ENCODE measurements around the gene TEKT2. TPM values are rescaled to one million over a fixed set of nuclear protein-coding genes. Genes with fewer than 3 reads are reported as not detected.

The TEKT2 gene
- total RNA-seq, 2 experiments from 2014 or later, result not detected

DNA sequence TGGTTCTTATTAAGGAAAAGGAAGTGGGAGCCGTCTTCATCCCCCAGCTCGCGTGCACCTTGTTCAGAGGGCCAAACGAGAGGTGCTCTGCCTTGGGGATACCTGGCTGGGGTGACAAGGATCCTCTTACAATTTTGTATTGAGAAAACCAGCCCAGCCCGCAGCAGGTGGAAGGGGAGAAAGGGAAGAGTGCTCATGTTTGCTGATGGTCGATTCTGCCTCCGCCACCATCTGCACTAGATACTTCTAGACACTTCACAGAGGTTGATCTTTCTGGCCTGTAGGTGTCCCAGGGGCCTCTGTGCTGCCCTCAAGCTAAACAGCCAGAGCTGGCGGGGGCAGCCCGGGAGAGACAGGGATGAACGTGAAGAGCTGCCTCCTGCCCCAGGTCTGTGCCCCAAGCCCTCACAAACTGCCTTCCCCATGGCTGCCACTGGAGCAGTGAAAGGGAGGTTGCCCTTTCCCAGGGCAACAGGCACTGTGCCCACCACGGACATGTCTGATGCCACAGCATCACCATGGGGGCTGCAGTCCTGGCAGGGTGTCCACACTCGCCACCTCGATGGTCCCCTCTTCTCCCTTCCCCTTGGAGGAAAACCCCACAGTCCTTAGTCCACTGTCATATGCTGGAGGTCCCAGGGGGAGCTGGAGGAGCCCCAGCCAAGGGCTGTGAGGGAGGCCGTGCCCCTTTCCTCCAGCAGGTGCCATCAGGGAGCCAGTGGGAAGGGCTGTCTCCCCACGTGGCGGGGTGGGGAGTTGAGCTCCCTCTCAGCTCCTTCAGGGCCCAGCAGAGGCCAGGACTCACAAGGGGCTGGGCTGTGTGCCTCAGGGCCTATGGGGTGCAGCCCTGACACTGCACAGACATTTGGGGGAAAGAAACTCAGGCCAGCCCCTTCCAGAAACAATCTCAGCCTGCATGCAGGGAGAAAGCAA lies 12.9 kb downstream of the TEKT2 start:
- ChIA-PET POLR2A (interaction anchor here (0.6 kb wide), 2 partner anchors 7 to 185 kb away, joined by 3 read pairs; no protein-coding TSS in a partner anchor), CTCF (interaction anchor here (1.2 to 21.8 kb wide), 4 partner anchors 22 to 189 kb away, joined by 3 to 349 read pairs (median 5); no protein-coding TSS in a partner anchor)
- no peaks in the 10 kb centered on the region for H3K27me3 Mint-ChIP-seq (ENCODE audit: low read depth)
- H3K27ac Mint-ChIP-seq, result peak overlapping the region; percentile 63
- DNase-seq, result no peak
- no peaks in the 10 kb centered on the region for H3K9me3 Mint-ChIP-seq (ENCODE audit: insufficient read depth)
- H3K4me1 Mint-ChIP-seq (ENCODE audit: low read depth), result peaks cover 10% of the 10 kb centered on the region
- no peak overlapping the region for H3K4me3 Mint-ChIP-seq
- no peak for ATAC-seq
- H3K36me3 Mint-ChIP-seq (ENCODE audit: low read depth), result peaks cover 20% of the 10 kb centered on the region

- CTCF ChIA-PET, result interaction anchor here (1.2 to 21.8 kb wide), 4 partner anchors 36 to 188 kb away, joined by 3 to 349 read pairs (median 21); no protein-coding TSS in a partner anchor
- ATAC-seq, result no peak
- H3K27ac Mint-ChIP-seq, result no peak overlapping the region
- H3K4me3 Mint-ChIP-seq, result no peak overlapping the region
- H3K4me1 Mint-ChIP-seq (ENCODE audit: low read depth), result peaks cover 10% of the 10 kb centered on the region
- H3K36me3 Mint-ChIP-seq (ENCODE audit: low read depth), result peaks cover 9% of the 10 kb centered on the region
- POLR2A ChIA-PET, result no interaction called here
- DNase-seq, result no peak
- no peaks in the 10 kb centered on the region for H3K27me3 Mint-ChIP-seq (ENCODE audit: low read depth)
- no peaks in the 10 kb centered on the region for H3K9me3 Mint-ChIP-seq (ENCODE audit: insufficient read depth)
Measured at GRCh38 chr1:36097693-36098585, 14.0 kb downstream of the TEKT2 start.

GRCh38 chr1:36098650-36099365 lies 14.9 kb downstream of the TEKT2 start:
- peaks cover 2% of the 10 kb centered on the region for H3K36me3 Mint-ChIP-seq (ENCODE audit: low read depth)
- H3K4me3 Mint-ChIP-seq, result no peak overlapping the region
- no peak for DNase-seq
- peaks cover 10% of the 10 kb centered on the region for H3K4me1 Mint-ChIP-seq (ENCODE audit: low read depth)
- H3K9me3 Mint-ChIP-seq (ENCODE audit: insufficient read depth), result no peaks in the 10 kb centered on the region
- ATAC-seq, result no peak
- no peaks in the 10 kb centered on the region for H3K27me3 Mint-ChIP-seq (ENCODE audit: low read depth)
- no peak overlapping the region for H3K27ac Mint-ChIP-seq
- ChIA-PET CTCF (interaction anchor here (1.5 to 21.8 kb wide), 3 partner anchors 35 to 187 kb away, joined by 4 to 349 read pairs (median 36); no protein-coding TSS in a partner anchor), POLR2A (no interaction called here)

- POLR2A ChIA-PET, result interaction anchor here (1.4 kb wide), 1 partner anchor 35 kb away, joined by 5 read pairs; no protein-coding TSS in a partner anchor
- no peak overlapping the region for H3K4me3 Mint-ChIP-seq
- H3K4me1 Mint-ChIP-seq (ENCODE audit: low read depth), result peaks cover 10% of the 10 kb centered on the region
- H3K36me3 Mint-ChIP-seq (ENCODE audit: low read depth), result no peaks in the 10 kb centered on the region
- no peak overlapping the region for H3K27ac Mint-ChIP-seq
- H3K27me3 Mint-ChIP-seq (ENCODE audit: low read depth), result no peaks in the 10 kb centered on the region
- ATAC-seq (peak; percentile 93), DNase-seq (peak; percentile 83)
- H3K9me3 Mint-ChIP-seq (ENCODE audit: insufficient read depth), result no peaks in the 10 kb centered on the region
- CTCF ChIA-PET, result interaction anchor here (0.6 to 21.8 kb wide), 19 partner anchors 9 to 322 kb away, joined by 3 to 349 read pairs (median 4); partner anchors contain the start of genes THRAP3 and TRAPPC3
Measured at GRCh38 chr1:36099681-36100341, 15.9 kb downstream of the TEKT2 start.

DNA sequence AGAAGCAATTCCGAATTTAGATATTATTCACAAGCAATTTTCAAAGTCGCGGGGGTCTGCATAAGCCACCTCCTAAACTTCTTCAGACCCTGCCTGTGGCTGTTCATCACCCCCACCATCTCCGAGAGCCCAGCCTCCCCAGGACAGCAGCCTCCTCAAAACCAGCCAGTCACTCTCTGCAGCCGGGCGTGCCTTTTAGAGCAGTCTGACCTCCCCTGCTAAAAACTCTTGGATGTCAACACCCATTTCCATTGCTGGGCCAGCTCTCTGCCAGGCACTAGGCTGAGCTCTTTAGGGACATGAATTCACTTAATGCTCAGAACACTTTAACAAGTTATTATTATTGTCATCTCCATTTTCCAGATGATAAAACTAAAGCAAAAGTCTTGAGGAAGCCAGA lies 16.5 kb downstream of the TEKT2 start:
- ATAC-seq (no peak), DNase-seq (no peak)
- H3K27me3 Mint-ChIP-seq (ENCODE audit: low read depth), result no peaks in the 10 kb centered on the region
- no peak overlapping the region for H3K27ac Mint-ChIP-seq
- ChIA-PET CTCF (interaction anchor here (0.6 to 21.8 kb wide), 18 partner anchors 9 to 322 kb away, joined by 3 to 349 read pairs (median 4); partner anchors contain the start of genes THRAP3 and TRAPPC3), POLR2A (interaction anchor here (1.4 kb wide), 1 partner anchor 34 kb away, joined by 5 read pairs; no protein-coding TSS in a partner anchor)
- H3K4me3 Mint-ChIP-seq, result no peak overlapping the region
- H3K4me1 Mint-ChIP-seq (ENCODE audit: low read depth), result peaks cover 10% of the 10 kb centered on the region
- H3K36me3 Mint-ChIP-seq (ENCODE audit: low read depth), result no peaks in the 10 kb centered on the region
- H3K9me3 Mint-ChIP-seq (ENCODE audit: insufficient read depth), result no peaks in the 10 kb centered on the region

GRCh38 chr1:36101546-36101945 lies 17.7 kb downstream of the TEKT2 start:
- ChIA-PET POLR2A (no interaction called here), CTCF (interaction anchor here (0.8 to 21.8 kb wide), 9 partner anchors 9 to 185 kb away, joined by 3 to 349 read pairs (median 3); partner anchors contain the start of genes THRAP3 and TRAPPC3)
- Mint-ChIP-seq H3K27ac (no peak overlapping the region), H3K4me1 (ENCODE audit: low read depth) (peaks cover 16% of the 10 kb centered on the region), H3K27me3 (ENCODE audit: low read depth) (no peaks in the 10 kb centered on the region), H3K36me3 (ENCODE audit: low read depth) (no peaks in the 10 kb centered on the region), H3K4me3 (no peak overlapping the region), H3K9me3 (ENCODE audit: insufficient read depth) (no peaks in the 10 kb centered on the region)
- DNase-seq, result no peak
- no peak for ATAC-seq

GRCh38 chr1:36106269-36106668 lies 22.4 kb downstream of the TEKT2 start:
- DNase-seq, result no peak
- POLR2A ChIA-PET, result no interaction called here

DNA sequence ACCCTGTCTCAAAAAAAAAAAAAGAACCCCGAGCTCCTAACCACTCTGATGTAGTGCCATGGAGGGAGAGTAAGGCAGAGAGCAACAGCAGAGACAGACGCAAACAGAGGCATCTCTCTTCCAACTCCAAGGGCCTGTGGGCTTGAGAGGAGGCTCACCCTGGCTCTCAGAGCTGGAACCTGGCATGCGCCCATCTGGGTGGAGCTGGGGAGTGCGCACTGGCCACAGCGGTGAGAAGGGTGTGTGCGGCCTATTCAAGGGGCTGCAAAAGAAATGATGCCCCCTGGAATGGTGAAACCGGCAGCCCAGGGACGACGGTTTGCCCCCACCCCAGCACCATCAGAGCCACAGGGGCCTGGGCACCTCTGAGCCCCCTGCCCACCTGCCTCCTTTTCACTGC lies 23.5 kb downstream of the TEKT2 start:
- DNase-seq, result no peak
- H3K4me3 Mint-ChIP-seq, result no peak overlapping the region
- POLR2A ChIA-PET, result interaction anchor here (0.6 kb wide), 2 partner anchors 73 to 140 kb away, joined by 3 read pairs; no protein-coding TSS in a partner anchor
- no peak overlapping the region for H3K27ac Mint-ChIP-seq
- CTCF ChIA-PET, result interaction anchor here (21.8 kb wide), 1 partner anchor 27 kb away, joined by 349 read pairs; no protein-coding TSS in a partner anchor
- no peaks in the 10 kb centered on the region for H3K36me3 Mint-ChIP-seq (ENCODE audit: low read depth)
- H3K27me3 Mint-ChIP-seq (ENCODE audit: low read depth), result no peaks in the 10 kb centered on the region
- no peak for ATAC-seq
- peaks cover 46% of the 10 kb centered on the region for H3K4me1 Mint-ChIP-seq (ENCODE audit: low read depth)
- no peaks in the 10 kb centered on the region for H3K9me3 Mint-ChIP-seq (ENCODE audit: insufficient read depth)

More at GRCh38 chr1:36106269-36106668, 22.4 kb downstream of the TEKT2 start:
- Mint-ChIP-seq H3K4me3 (no peak overlapping the region), H3K36me3 (ENCODE audit: low read depth) (no peaks in the 10 kb centered on the region), H3K9me3 (ENCODE audit: insufficient read depth) (no peaks in the 10 kb centered on the region), H3K4me1 (ENCODE audit: low read depth) (peaks cover 39% of the 10 kb centered on the region), H3K27me3 (ENCODE audit: low read depth) (no peaks in the 10 kb centered on the region), H3K27ac (no peak overlapping the region)
- ATAC-seq, result no peak
- CTCF ChIA-PET, result interaction anchor here (0.9 to 21.8 kb wide), 2 partner anchors 28 to 179 kb away, joined by 3 to 349 read pairs; no protein-coding TSS in a partner anchor

DNA sequence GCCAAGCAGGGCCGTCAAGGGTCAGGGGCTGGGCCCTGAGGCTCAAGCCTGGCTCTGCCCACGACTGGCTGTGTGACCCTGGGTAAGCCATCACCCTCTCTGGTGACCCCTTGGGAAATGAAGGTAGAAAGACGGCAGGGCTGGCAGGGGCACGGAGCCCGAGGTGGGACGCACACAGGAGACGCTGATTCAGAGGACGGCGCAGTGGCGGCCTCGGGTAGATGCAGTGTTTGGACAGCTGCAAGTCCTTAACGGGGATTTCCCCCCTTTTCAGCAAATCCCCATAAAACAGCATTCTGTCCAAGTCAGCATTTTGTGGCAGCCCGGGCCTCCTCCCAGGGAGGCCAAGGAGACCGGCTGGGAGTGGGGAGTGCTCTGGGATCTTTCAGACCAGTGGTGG lies 24.4 kb downstream of the TEKT2 start:
- Mint-ChIP-seq H3K36me3 (ENCODE audit: low read depth) (no peaks in the 10 kb centered on the region), H3K4me3 (no peak overlapping the region), H3K4me1 (ENCODE audit: low read depth) (peaks cover 47% of the 10 kb centered on the region), H3K27me3 (ENCODE audit: low read depth) (no peaks in the 10 kb centered on the region), H3K27ac (peak overlapping the region; percentile 49), H3K9me3 (ENCODE audit: insufficient read depth) (no peaks in the 10 kb centered on the region)
- no peak for DNase-seq
- no peak for ATAC-seq
- ChIA-PET CTCF (interaction anchor here (1.2 to 21.8 kb wide), 2 partner anchors 9 to 26 kb away, joined by 4 to 349 read pairs; no protein-coding TSS in a partner anchor), POLR2A (interaction anchor here (0.6 to 1.2 kb wide), 2 partner anchors 27 to 213 kb away, joined by 3 read pairs; no protein-coding TSS in a partner anchor)

- CTCF ChIA-PET, result interaction anchor here (1.2 to 21.8 kb wide), 3 partner anchors 9 to 40 kb away, joined by 4 to 349 read pairs (median 7); partner anchors contain the start of gene TRAPPC3
- POLR2A ChIA-PET, result interaction anchor here (1.0 to 1.2 kb wide), 2 partner anchors 23 to 26 kb away, joined by 3 read pairs; no protein-coding TSS in a partner anchor
Measured at GRCh38 chr1:36109041-36109679, 25.3 kb downstream of the TEKT2 start.

More at GRCh38 chr1:36109041-36109679, 25.3 kb downstream of the TEKT2 start:
- DNase-seq (peak; percentile 80), ATAC-seq (peak; percentile 97)
- Mint-ChIP-seq H3K4me3 (peak overlapping the region; percentile 27), H3K27ac (peak overlapping the region; percentile 84), H3K4me1 (ENCODE audit: low read depth) (peaks cover 47% of the 10 kb centered on the region), H3K9me3 (ENCODE audit: insufficient read depth) (no peaks in the 10 kb centered on the region), H3K27me3 (ENCODE audit: low read depth) (no peaks in the 10 kb centered on the region), H3K36me3 (ENCODE audit: low read depth) (no peaks in the 10 kb centered on the region)
